Left cardiac atrium (tissue), 2 donors: Measurements from ENCODE around the gene VTN. TPM values are rescaled to one million over a fixed set of nuclear protein-coding genes. Genes with fewer than 3 reads are reported as not detected.

Experiments used
- microRNA-seq, 2 donors: library from miRNA; unstranded; fragments of <30 nt; microRNA quantifications; one replicate each; pipeline ENCODE4 v1.2.0, GENCODE V29; 2020
- total RNA-seq, 2 donors: library from RNA; stranded (reverse); fragmentation: NEBNext Ultra II Directional; extraction: Animal tissue kit (Norgen Biotek cat#: 25700); gene quantifications; one replicate each; pipeline ENCODE4 v1.2.1, GENCODE V29; 2021
- donor health status: DM: no; HTN: yes; CAD: no; lungs with severe emphysema.
- donor health status: DM: yes; HTN: yes; CAD: no.

The VTN gene
- total RNA-seq, 2 donors from 2014 or later: 14.3 to 24.3 TPM

Small RNA genes within 50 kb of the gene (microRNA-seq; reads per million reads assigned to microRNA genes)
- 0 to 0.20 reads per million in 2 donors for gene MIR4723

Other genes starting within 250 kb of the VTN start
- gene TMEM97, start 51.1 kb downstream of the VTN start, total RNA-seq: 1 to 10 TPM; 5.4 to 6.0 TPM
- gene IFT20, start 34.8 kb downstream of the VTN start, total RNA-seq: 10 to 100 TPM; 17.7 to 21.0 TPM
- 10 to 100 TPM; 26.4 to 83.8 TPM for gene TNFAIP1, start 34.5 kb downstream of the VTN start, total RNA-seq
- 100 to 1,000 TPM in 1 of 2 donors, 10 to 100 TPM in 1; 96.3 to 107 TPM for gene POLDIP2, start 12.8 kb downstream of the VTN start, total RNA-seq
- not detected for gene SEBOX, start 5.1 kb downstream of the VTN start, total RNA-seq
- gene SARM1, start 1.4 kb upstream of the VTN start, total RNA-seq: 10 to 100 TPM in 1 of 2 donors, 1 to 10 TPM in 1; 6.1 to 10.3 TPM
- gene SLC46A1, start 35.9 kb upstream of the VTN start, total RNA-seq: 1 to 10 TPM; 7.0 to 9.9 TPM
- gene SLC13A2, start 103.3 kb upstream of the VTN start, total RNA-seq: not detected
- not detected for gene FOXN1, start 136.0 kb upstream of the VTN start, total RNA-seq
- gene UNC119, start 182.3 kb upstream of the VTN start, total RNA-seq: 10 to 100 TPM; 13.6 to 23.6 TPM
- 10 to 100 TPM; 39.9 to 41.4 TPM for gene PIGS, start 201.2 kb upstream of the VTN start, total RNA-seq
- 100 to 1,000 TPM; 138 to 164 TPM for gene ALDOC, start 206.6 kb upstream of the VTN start, total RNA-seq
- 1 to 10 TPM in 1 of 2 donors, under 1 TPM in 1; 0.97 to 2.7 TPM for gene SPAG5, start 228.7 kb upstream of the VTN start, total RNA-seq
- gene RSKR, start 243.9 kb upstream of the VTN start, total RNA-seq: 1 to 10 TPM; 4.4 to 5.8 TPM